ENCODE data around the gene DUS2. TPM values are rescaled to one million over a fixed set of nuclear protein-coding genes. Genes with fewer than 3 reads are reported as not detected.
A peak's percentile ranks its signal among the peaks of the same experiment; 100 is the strongest.

DUS2 gene
- total RNA-seq, 1 donor from 2014 or later = 22.9 TPM

GRCh38 chr16:68040506-68041288, 17.6 kb downstream of the DUS2 start:
- TF ChIP-seq, protein P1, sequence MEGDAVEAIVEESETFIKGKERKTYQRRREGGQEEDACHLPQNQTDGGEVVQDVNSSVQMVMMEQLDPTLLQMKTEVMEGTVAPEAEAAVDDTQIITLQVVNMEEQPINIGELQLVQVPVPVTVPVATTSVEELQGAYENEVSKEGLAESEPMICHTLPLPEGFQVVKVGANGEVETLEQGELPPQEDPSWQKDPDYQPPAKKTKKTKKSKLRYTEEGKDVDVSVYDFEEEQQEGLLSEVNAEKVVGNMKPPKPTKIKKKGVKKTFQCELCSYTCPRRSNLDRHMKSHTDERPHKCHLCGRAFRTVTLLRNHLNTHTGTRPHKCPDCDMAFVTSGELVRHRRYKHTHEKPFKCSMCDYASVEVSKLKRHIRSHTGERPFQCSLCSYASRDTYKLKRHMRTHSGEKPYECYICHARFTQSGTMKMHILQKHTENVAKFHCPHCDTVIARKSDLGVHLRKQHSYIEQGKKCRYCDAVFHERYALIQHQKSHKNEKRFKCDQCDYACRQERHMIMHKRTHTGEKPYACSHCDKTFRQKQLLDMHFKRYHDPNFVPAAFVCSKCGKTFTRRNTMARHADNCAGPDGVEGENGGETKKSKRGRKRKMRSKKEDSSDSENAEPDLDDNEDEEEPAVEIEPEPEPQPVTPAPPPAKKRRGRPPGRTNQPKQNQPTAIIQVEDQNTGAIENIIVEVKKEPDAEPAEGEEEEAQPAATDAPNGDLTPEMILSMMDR (IDR thresholded peaks at IDR 0.05) = peak; percentile 91
- TF ChIP-seq EZH2phosphoT487 (IDR thresholded peaks at IDR 0.05) (no peak), EZH2 (IDR thresholded peaks at IDR 0.05) (no peak)
- Histone ChIP-seq H3K4me2 (no peak overlapping the region), H3K9me3 (ENCODE audit: low read depth) (no peaks in the 10 kb centered on the region), H4K20me1 (ENCODE audit: low read depth) (peaks cover 5% of the 10 kb centered on the region), H3F3A (ENCODE audit: low read depth) (no peaks in the 10 kb centered on the region), H3K27me3 (no peaks in the 10 kb centered on the region), H3K4me1 (no peaks in the 10 kb centered on the region), H2AFZ (replicated peaks) (no peak overlapping the region), H3K9ac (no peak overlapping the region), H3K36me3 (no peaks in the 10 kb centered on the region), H3K27ac (no peak overlapping the region), H3K4me3 (no peak overlapping the region), H3K79me2 (ENCODE audit: low read depth) (no peaks in the 10 kb centered on the region)
- Mint-ChIP-seq H3K4me1 (no peaks in the 10 kb centered on the region), H3K9me3 (no peaks in the 10 kb centered on the region), H3K27me3 (ENCODE audit: insufficient read depth, low read depth) (no peaks in the 10 kb centered on the region), H3K4me3 (no peak overlapping the region), H3K27ac (no peak overlapping the region), H3K36me3 (peaks cover 11% of the 10 kb centered on the region)
- peak; percentile 81 for DNase-seq (ENCODE audit: low spot score)

DNA sequence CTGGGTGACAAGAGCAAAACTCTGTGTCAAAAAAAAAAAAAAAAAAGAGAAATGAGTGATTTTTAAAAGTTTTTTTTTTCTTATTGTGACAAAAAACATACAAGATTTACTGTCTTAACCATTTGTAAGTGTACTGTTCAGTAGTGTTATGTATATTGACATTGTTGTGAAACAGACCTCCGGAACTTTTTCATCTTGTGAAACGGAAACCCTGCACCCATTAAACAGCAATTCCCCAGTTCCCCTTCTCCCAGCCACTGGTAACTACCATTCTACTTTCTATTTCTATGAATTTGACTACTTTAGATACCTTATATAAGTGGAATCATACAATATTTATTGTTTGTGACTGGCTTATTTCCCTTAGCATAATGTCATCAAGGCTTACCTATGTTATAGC, 18.7 kb downstream of the DUS2 start:
- no peaks in the 10 kb centered on the region for H3K4me1 Mint-ChIP-seq
- Histone ChIP-seq H3K4me3 (no peak overlapping the region), H3F3A (ENCODE audit: low read depth) (no peaks in the 10 kb centered on the region)

GRCh38 chr16:68046106-68046505, 23.0 kb downstream of the DUS2 start:
- Mint-ChIP-seq H3K27ac (no peak overlapping the region), H3K4me3 (no peak overlapping the region), H3K4me1 (no peaks in the 10 kb centered on the region), H3K36me3 (peaks cover 5% of the 10 kb centered on the region), H3K27me3 (ENCODE audit: insufficient read depth, low read depth) (no peaks in the 10 kb centered on the region), H3K9me3 (no peaks in the 10 kb centered on the region)
- Histone ChIP-seq H3K4me1 (no peaks in the 10 kb centered on the region), H3K4me3 (no peak overlapping the region), H3K9ac (no peak overlapping the region), H4K20me1 (ENCODE audit: low read depth) (no peaks in the 10 kb centered on the region), H3K36me3 (no peaks in the 10 kb centered on the region), H3K9me3 (ENCODE audit: low read depth) (no peaks in the 10 kb centered on the region), H3K27ac (no peak overlapping the region), H3K27me3 (no peaks in the 10 kb centered on the region), H3K79me2 (ENCODE audit: low read depth) (no peaks in the 10 kb centered on the region), H2AFZ (replicated peaks) (no peak overlapping the region), H3F3A (ENCODE audit: low read depth) (no peaks in the 10 kb centered on the region), H3K4me2 (no peak overlapping the region)
- DNase-seq (ENCODE audit: low spot score) = no peak
- TF ChIP-seq EZH2 (IDR thresholded peaks at IDR 0.05) (no peak), EZH2phosphoT487 (IDR thresholded peaks at IDR 0.05) (no peak)
- TF ChIP-seq, protein P1 (IDR thresholded peaks at IDR 0.05) = no peak

More for the DNA sequence above, 18.7 kb downstream of the DUS2 start:
- Histone ChIP-seq H4K20me1 (ENCODE audit: low read depth) (peaks cover 5% of the 10 kb centered on the region), H3K27me3 (no peaks in the 10 kb centered on the region), H3K9ac (no peak overlapping the region), H2AFZ (replicated peaks) (no peak overlapping the region), H3K36me3 (no peaks in the 10 kb centered on the region), H3K9me3 (ENCODE audit: low read depth) (no peaks in the 10 kb centered on the region), H3K4me2 (no peak overlapping the region), H3K4me1 (no peaks in the 10 kb centered on the region), H3K79me2 (ENCODE audit: low read depth) (no peaks in the 10 kb centered on the region), H3K27ac (no peak overlapping the region)
- no peaks in the 10 kb centered on the region for H3K9me3 Mint-ChIP-seq
- no peaks in the 10 kb centered on the region for H3K27me3 Mint-ChIP-seq (ENCODE audit: insufficient read depth, low read depth)
- peak overlapping the region; percentile 8 for H3K27ac Mint-ChIP-seq
- H3K4me3 Mint-ChIP-seq = no peak overlapping the region
- peaks cover 13% of the 10 kb centered on the region for H3K36me3 Mint-ChIP-seq
- no peak for TF ChIP-seq EZH2 (IDR thresholded peaks at IDR 0.05)
- TF ChIP-seq, protein P1 (IDR thresholded peaks at IDR 0.05) = no peak
- no peak for TF ChIP-seq EZH2phosphoT487 (IDR thresholded peaks at IDR 0.05)
- DNase-seq (ENCODE audit: low spot score) = no peak
